Measurements from ENCODE around the gene LAMA1. TPM values are rescaled to one million over a fixed set of nuclear protein-coding genes. Genes with fewer than 3 reads are reported as not detected.

LAMA1 gene
- total RNA-seq (2021), result not detected in 2 replicates
- Bru-seq, nascent RNA, result not detected
- BruChase-seq, experiment 1, labeled RNA remaining after a 2-hour chase, result percentile 0 among the genes with signal in this experiment
- BruChase-seq, experiment 2, labeled RNA remaining after a 6-hour chase, result percentile 1 among the genes with signal in this experiment
- long read RNA-seq, result 0 reads

- no TSS peak for BruUV-seq (replicated peaks)
- Histone ChIP-seq H4K20me1 (ENCODE audit: insufficient read depth) (no peaks in the 10 kb centered on the region), H3K79me2 (ENCODE audit: low read depth) (no peaks in the 10 kb centered on the region), H3K4me1 (replicated peaks; ENCODE audit: insufficient read depth) (no peaks in the 10 kb centered on the region), H3K27me3 (ENCODE audit: insufficient read depth, low read depth) (peaks cover 19% of the 10 kb centered on the region; the same call in 1 of the 2 replicates), H3K9me3 (ENCODE audit: insufficient read depth, low read depth) (no peaks in the 10 kb centered on the region), H3K4me3 (no peak within 1 kb of the TSS), H3F3A (ENCODE audit: insufficient read depth, low read depth) (no peaks in the 10 kb centered on the region), H3K36me3 (ENCODE audit: low read depth) (no peaks in the 10 kb centered on the region), H3K9me2 (ENCODE audit: insufficient read depth) (no peaks in the 10 kb centered on the region), H2AFZ (no peak within 1 kb of the TSS), H3K4me2 (no peak within 1 kb of the TSS), H3K27ac (no peak within 1 kb of the TSS)
- no peak for DNase-seq
- POLR2A ChIA-PET (ENCODE audit: unreplicated experiment), result no interaction called here
- TF ChIP-seq CTCF (conservative IDR thresholded peaks at IDR 0.05), result no peak
- CTCF ChIA-PET, result no interaction called here
- intact Hi-C loops (cut with micrococcal nuclease; ENCODE audit: unreplicated experiment), result no loop called here
These were observed at the start of gene LAMA1 for GRCh38 chr18:7117390-7118355. LAMA1 (minus strand) TSS chr18:7117797; CDS start chr18:7117720, 77 bp downstream.

GRCh38 chr18:7165846-7166393, 48.3 kb upstream of the LAMA1 start:
- no peak for DNase-seq
- Histone ChIP-seq H3K79me2 (ENCODE audit: low read depth) (no peaks in the 10 kb centered on the region), H3K27ac (no peak overlapping the region), H3K36me3 (ENCODE audit: low read depth) (no peaks in the 10 kb centered on the region), H3K27me3 (ENCODE audit: insufficient read depth, low read depth) (peaks cover 77% of the 10 kb centered on the region), H3F3A (ENCODE audit: insufficient read depth, low read depth) (no peaks in the 10 kb centered on the region), H2AFZ (no peak overlapping the region), H3K4me2 (no peak overlapping the region), H3K9me3 (ENCODE audit: insufficient read depth, low read depth) (no peaks in the 10 kb centered on the region), H4K20me1 (ENCODE audit: insufficient read depth) (no peaks in the 10 kb centered on the region), H3K4me1 (replicated peaks; ENCODE audit: insufficient read depth) (no peaks in the 10 kb centered on the region), H3K9me2 (ENCODE audit: insufficient read depth) (no peaks in the 10 kb centered on the region), H3K4me3 (no peak overlapping the region)
- ChIA-PET POLR2A (ENCODE audit: unreplicated experiment) (no interaction called here), CTCF (no interaction called here)
- TF ChIP-seq CTCF (conservative IDR thresholded peaks at IDR 0.05), result no peak
- TF ChIP-seq EZH2 (IDR thresholded peaks at IDR 0.05; ENCODE audit: low read depth), result no peak
- intact Hi-C loops (cut with micrococcal nuclease; ENCODE audit: unreplicated experiment), result no loop called here
- no TSS peak for BruUV-seq (replicated peaks)

GRCh38 chr18:7164323-7165004, 46.9 kb upstream of the LAMA1 start:
- no peaks in the 10 kb centered on the region for H3K36me3 ChIP-seq (ENCODE audit: low read depth)
- no TSS peak for BruUV-seq (replicated peaks)
- no peak overlapping the region for H2AFZ ChIP-seq
- H3K4me1 ChIP-seq (replicated peaks; ENCODE audit: insufficient read depth), result no peaks in the 10 kb centered on the region
- intact Hi-C loops (cut with micrococcal nuclease; ENCODE audit: unreplicated experiment), result no loop called here
- H3K4me3 ChIP-seq, result no peak overlapping the region
- no peaks in the 10 kb centered on the region for H4K20me1 ChIP-seq (ENCODE audit: insufficient read depth)
- H3K4me2 ChIP-seq, result no peak overlapping the region
- ChIA-PET POLR2A (ENCODE audit: unreplicated experiment) (interaction anchor here (0.7 kb wide), 1 partner anchor 611 kb away, joined by 3 read pairs; no protein-coding TSS in a partner anchor), CTCF (no interaction called here)
- DNase-seq, result no peak
- TF ChIP-seq CTCF (conservative IDR thresholded peaks at IDR 0.05) (no peak), EZH2 (IDR thresholded peaks at IDR 0.05; ENCODE audit: low read depth) (no peak)
- H3F3A ChIP-seq (ENCODE audit: insufficient read depth, low read depth), result no peaks in the 10 kb centered on the region
- no peaks in the 10 kb centered on the region for H3K9me2 ChIP-seq (ENCODE audit: insufficient read depth)
- no peaks in the 10 kb centered on the region for H3K79me2 ChIP-seq (ENCODE audit: low read depth)
- H3K27me3 ChIP-seq (ENCODE audit: insufficient read depth, low read depth), result peaks cover 62% of the 10 kb centered on the region
- H3K27ac ChIP-seq, result no peak overlapping the region
- H3K9me3 ChIP-seq (ENCODE audit: insufficient read depth, low read depth), result no peaks in the 10 kb centered on the region
